Stimulated activated CD4-positive, alpha-beta T cell treated with anti-CD3 and anti-CD28 coated beads, Interleukin-1b, Interleukin-23, amount 100 ng/mL, for 4 hours (primary cell): ENCODE results near the gene TRAPPC11.
"Not testable (repeated sequence)": the region's sequence is repeated elsewhere in the genome, so short reads cannot be mapped to it uniquely, and the experiment has no call there.

Experiments used
- DNase-seq, 2 donors: peaks; one replicate each; pipeline ENCODE4 v3.0.0-alpha.2; 2020; ENCODE audit warnings: low read depth in 2 of 2

TRAPPC11 gene

DNA sequence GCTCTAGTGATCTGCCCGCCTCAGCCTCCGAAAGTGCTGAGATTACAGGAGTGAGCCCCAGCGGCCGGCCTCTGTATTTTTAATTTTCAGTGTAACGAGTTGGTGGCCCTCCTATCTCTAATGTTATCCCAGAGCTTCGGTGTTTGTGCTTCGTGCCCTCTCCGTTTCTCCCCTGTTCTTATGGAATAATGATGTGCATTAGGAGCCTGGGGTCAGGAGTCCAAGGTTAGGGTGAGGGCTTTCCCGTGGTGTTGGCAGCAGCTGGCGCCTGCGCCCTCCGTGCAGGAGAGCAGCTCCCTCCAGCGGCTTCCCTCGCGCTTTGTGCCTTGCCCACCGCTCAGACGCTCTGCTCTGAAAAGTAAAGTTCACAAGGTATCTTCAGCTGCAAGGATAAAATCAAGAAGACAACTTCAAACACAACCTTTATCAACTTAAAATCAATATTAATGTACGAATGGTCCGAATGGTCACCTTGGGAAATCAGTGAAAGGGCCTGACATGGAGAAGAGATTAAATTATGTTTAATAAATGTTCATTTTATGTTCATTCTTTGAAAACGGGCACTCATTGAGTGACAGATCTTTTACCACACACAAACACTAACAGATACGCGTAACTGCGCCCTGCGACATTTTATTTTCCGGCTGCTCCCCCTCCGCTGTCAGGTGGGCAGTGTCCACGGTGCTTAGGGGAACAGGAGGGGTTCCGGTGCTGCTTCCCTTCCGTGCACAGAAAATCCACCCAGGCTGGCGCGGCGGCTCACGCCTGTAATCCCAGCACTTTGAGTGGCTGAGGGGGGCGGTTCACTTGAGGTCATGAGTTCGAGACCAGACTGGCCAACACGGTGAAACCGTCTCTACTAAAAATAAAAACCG, 62.4 kb downstream of the TRAPPC11 start:
- DNase-seq, result peak in 1 of 2 donors; percentile 27

DNA sequence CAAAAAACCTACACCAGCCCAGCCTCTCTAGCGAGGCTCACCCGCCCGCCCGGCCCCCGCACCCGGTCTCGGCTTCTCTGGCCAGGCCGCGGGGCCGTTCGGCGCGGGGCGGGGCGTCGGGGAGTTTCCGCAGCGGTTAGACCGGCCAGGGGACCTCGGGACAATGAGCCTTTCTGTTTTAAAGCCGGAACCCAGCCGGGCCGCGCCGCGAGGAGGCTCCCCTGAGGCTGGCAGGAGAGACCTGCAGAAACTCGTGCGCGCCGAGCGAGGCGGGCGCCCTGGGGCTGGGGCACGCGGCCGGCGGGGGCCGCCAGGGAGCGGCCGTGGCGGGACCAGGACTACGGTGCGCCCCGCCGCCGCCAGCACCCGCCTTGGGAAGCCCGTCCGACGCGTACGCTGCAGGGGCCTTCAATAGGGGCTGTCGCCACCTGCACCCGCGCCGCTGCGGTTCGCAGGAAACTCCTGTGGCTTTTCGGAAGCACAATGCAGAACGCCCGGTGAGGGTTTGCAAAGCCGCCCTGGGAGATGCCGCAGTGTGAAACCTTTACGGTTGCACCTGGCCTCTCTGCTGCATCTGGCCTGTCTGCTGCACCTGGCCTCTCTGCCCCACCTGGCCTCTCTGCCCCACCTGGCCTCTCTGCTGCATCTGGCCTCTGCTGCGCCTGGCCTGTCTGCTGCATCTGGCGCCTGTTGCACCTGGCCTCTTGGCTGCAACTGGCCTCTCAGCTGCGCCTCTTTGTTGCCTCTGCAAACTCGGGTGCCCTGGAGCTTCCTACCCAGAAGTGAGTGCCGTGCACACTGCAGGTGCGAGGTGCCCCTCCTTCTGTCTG, 63.9 kb downstream of the TRAPPC11 start:
- DNase-seq, result peak in 1 of 2 donors; percentile 23

DNA sequence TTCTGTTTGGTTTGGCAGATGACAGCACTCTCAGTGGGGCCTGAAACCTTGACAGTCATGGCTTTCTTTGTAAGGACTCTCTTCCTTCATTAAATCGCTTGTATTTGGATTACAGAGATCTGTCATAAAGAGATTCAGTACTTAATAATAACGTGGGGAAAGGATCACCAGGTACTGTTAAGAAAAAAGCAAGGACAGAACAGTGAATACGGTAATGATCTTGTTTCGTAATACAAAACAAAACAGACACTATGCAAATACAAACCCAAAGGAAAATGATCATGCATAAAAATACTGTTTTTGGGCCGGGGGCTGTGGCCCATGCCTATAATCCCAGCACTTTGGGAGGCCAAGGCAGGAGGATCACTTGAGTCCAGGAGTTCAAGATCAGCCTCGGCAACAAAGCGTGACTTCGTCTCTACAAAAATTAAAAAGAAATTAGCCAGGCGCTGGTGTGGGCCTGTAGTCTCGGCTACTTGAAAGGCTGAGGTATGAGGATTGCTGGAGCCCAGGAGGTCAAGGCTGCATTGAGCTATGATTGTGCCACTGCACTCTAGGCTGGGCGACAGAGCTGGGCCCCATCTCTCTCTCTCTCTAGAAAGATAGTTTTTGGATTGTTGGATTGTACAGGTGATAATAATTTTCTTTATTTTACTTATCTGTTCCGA, 64.6 kb downstream of the TRAPPC11 start:
- DNase-seq, result no peak

DNA sequence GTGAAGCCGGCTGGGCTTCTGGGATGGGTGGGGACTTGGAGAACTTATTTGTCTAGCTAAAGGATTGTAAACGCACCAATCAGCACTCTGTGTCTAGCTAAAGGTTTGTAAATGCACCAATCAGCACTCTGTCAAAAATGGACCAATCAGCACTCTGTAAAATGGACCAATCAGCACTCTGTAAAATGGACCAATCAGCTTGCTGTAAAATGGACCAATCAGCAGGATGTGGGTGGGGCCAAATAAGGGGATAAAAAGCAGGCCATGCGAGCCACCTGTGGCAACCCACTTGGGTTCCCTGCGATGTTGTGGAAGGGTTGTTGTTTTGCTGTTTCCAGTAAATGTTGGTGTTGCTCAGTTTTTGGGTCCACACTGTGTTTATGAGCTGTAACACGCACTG, 66.5 kb downstream of the TRAPPC11 start:
- DNase-seq, result not testable (repeated sequence)

DNA sequence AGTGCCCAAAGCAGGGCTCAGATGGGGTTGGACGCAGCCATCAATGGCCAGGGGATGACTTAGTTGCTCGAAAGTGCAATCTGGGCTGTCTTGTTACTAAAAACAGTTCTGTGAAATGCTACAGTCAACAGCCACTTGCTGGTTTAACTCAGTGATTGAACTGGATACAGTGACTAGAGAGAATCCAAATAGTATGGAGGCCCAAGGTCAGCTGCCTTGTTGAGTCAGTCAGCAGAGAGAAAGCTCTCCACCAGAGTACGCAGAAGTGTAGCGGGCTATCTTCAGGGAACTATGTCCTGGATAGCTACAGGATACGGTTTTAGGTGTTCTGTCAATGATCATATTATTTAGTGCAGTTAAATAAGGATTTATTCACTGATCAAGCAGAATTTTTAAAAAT, 68.4 kb downstream of the TRAPPC11 start:
- DNase-seq, result no peak

DNA sequence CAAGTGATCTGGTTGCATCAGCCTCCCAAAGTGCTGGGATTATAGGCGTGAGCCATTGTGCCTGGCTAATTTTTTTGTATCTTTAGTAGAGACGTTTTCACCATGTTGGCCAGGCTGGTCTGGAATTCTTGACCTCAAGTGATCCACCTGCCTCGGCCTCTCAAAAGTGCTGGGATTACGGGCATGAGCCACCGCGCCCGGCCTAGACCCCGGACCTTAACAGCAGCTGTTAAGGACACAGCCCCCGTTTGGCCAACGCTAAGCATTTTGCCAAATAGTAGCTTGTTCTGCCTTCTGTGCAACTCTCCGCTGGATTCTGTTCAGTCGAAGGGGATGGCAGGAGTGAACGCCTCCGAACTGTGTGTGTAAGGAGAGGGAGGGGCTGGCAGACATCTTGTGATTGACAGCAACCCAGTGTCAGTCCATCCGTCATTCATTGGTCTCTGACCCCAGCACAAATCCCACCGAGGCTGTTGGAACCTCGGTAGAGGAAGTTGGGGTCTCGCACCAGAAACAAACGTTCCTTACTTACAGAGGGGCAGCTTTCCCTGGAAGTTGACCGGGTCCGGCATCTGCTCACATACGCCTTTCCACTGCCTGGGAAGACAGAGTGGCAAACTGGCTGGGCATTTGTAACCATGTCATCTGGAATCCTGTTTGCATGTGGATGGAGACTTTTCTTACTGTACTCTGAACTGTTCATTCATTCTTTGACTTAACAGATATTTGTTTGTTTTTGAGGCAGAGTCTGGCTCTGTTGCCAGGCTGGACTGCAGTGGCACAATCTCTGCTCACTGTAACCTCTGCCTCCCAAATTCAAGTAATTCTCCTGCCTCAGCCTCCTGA, 69.4 kb downstream of the TRAPPC11 start:
- DNase-seq, result no peak

DNA sequence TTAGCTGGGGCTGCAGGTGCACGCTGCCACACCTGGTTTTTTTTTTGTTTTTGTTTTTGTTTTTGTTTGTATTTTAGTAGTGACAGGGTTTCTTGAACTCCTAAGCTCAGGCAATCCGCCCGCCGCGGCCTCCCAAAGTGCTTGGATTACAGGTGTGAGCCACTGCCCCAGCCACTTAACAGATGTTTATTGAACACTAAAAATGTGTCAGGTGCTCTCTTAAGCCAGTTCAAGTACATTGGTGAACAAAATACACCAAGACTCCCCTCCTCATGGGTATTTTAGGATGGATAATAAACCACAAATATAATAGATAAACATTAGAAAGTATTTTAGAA, 69.9 kb downstream of the TRAPPC11 start:
- DNase-seq, result no peak

DNA sequence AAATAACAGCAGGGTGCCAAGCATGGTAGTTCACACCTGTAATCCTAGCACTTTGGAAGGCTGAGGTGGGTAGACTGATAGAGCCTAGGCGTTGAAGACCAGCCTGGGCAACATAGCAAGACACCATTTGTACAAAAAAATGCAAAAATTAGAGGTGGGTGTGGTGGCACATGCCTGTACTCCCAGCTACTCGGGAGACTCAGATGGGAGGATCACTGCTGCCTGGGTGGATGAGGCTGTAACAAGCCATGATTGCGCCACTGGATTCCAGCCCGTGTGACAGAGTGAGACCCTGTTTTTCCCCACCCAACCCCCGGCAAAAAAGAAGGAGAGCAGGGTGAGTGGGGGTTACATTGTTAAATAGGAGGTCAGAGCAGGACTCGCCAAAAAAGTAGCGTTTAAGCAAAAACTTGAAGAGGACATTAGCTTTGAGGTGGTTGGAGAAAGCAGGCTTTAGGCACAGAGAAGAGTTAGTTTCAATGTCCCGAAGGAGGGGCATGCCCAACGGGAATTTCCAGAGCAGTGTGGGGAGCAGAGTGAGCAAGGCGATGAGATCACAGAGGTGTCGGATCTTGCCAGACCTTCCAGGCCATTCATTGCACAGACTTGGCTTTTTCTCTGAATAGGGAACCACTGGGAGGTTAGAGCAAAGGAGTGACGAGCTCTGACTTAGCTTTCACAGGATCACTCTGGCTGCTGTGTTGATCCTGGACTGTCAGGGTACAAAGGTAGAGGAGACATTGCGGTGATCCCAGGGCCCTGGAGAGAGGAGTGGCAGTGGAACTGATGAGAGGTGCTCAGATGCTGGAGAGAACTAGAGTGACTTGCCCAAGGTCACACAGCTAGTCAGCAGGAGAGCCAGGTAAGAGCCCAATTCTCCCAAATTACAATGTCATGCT, 70.6 kb downstream of the TRAPPC11 start:
- DNase-seq, result no peak

DNA sequence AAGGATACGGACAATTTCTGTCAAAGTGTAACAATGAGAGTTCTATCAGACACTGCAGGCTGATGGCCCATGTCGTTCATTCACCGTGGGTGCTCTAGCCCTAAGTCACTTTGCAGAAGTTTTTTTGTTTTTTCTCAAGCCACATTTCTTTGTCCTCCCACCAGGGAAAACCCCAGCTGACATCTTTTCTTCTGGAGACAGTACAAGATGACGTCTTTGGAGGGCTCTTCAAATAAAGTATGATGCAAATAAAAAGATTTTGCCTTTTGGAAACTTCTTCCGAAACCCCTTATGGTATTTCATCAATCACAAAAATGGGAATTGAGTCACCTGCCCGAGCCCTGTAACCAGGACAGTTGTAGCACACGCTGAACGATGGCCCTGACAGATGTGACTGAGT, 73.2 kb downstream of the TRAPPC11 start:
- no peak for DNase-seq

DNA sequence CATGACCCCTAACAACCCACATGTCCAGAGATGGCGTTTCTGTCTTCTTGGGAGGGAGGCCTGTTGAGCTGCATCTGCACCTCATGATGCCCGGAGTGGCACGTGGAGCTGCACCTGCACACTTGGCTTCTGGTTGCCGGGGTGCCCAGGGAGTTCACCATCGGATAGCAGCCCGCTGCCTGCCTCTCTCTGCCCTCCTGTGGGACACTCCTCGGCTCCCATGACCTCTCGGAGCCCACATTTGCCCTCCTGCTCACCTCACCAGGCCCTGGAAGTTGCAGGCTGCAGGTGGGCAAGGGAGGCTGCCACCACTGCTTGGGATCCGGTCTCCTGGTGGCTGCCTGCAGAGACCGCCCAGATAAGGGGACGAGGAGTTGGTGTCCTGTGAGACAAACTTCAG, 74.1 kb downstream of the TRAPPC11 start:
- no peak for DNase-seq

DNA sequence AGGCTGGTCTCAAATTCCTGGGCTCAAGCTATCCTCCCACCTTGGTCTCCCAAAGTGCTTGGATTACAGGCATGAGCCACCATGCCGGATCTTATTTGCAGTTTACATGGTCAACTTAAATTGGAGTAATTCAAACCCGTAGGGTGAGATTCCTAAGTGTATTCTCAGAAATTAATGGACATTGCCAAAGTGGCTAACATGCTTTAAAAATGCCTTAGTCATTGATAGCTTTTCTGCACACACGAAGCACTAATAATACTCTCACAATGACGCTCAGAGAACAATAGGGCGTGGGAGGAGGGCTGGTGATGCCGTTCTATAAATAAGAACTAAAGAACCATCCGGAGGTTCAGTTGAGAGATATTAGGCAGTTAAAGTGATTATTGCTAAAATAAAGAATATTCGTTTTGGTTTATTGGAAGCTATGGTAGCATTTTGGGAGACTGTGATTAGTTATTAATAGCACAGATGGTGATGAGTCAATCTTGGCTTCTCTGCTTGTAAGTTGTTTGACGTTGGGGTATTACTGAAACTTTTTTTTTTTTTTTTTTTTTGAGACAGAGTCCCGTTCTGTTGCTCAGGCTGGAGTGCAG, 79.1 kb downstream of the TRAPPC11 start:
- no peak for DNase-seq

DNA sequence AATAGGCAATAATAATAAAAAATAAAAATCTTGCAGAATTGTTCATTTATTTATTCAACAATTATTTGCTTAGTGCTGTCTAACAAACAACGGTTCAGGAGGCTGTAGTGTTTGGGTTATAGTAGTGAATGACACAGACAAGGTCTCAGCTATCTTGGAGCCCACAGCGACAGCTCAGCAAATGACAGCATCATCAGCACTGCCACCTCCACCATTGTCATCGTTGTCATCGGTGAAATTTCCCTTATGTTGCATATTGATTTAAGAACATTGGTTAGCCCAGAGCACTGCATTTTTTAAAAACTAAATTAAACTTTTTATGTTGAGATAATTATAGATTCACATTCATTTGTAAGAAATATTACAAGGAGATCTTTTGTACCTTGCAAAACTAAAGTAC, 79.9 kb downstream of the TRAPPC11 start:
- DNase-seq, result no peak

DNA sequence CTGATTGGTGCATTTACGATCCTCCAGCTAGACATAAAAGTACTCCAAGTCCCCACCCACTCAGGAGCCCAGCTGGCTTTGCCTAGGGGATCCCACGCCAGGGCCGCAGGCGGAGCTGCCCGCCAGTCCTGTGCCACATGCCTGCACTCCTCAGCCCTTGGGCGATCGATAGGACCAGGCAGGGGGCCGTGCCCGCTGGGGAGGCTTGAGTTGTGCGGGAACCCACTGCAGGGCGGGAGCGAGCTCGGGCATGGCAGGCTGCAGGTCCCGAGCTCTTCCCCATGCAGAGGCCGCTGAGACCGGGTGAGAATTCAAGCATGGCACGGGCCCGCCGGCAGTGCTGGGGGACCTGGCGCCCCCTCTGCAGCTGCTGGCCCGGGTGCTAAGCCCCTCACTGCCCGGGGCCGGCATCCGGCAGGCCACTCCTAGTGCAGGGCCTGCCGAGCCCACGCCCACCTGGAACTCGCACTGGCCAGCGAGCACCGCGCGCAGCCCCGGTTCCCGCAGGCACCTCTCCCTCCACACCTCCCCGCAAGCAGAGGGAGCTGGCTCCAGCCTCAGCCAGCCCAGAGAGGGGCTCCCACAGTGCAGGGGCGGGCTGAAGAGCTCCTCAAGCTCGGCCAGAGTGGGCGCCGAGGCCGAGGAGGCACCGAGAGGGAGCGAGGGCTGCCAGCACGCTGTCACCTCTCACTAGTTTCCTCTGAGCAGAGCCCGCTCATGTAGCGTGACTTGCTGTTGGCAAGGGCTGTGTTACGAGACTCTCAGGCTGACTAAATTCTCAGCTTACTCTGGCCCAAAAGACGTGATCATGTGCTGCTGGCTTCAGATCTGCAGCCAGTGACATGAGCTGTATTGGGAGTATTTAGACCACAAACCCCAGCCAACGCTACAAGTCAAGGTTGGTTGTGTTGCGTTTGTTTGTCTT, 87.5 kb downstream of the TRAPPC11 start:
- no peak for DNase-seq

DNA sequence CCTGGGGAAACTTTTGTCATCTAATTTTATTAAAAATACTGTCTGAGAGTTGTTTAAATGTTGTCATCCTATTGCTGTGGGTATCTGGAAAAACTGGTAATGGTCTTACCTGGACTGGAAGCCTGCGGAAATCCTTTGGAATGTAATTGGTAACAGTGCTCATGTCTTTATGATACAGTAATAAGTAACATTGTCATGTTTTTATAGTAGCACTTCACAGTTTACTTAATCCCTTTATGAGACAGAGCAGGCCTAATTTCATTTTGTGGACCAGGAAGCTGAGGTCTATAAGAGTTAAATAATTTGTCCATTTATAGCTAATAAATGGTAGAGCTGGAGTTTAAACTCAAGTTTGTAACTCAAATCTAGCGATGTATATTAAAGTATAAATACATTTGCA, 88.3 kb downstream of the TRAPPC11 start:
- DNase-seq, result no peak

DNA sequence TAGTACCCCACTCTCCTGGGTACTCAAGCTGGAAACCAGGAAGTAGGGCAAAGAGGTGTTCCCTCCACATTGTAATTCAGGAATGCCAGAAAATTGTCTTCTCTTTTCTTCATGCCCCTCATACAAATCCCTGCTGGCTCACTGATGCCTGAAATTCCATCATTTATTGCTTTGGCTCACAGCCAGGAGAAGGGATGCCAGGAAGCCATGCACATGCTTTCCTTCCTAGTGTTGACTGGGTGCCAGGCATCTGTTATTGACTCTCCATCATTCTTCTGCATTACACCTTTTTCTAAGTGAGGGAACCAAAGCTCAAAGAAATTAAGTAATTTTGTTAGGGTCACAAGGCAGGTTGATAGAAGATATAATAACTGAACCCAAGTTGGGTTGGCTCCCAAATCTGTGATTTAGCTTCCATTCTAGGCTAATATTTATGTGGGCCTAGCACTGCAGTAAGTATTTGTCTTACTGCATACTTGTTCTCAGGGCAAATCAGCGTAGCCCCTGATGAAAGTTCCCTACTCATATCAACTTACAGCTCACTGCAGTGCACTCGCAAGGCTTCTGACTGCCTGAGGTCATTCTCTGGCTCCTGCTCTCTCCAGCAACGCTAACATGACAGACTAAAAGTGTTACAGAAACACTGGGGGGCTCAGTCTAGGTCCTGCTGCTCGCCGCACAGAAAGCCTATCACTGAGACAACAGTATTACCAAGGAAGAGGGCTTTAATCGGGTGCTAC, 89.0 kb downstream of the TRAPPC11 start:
- DNase-seq, result no peak

DNA sequence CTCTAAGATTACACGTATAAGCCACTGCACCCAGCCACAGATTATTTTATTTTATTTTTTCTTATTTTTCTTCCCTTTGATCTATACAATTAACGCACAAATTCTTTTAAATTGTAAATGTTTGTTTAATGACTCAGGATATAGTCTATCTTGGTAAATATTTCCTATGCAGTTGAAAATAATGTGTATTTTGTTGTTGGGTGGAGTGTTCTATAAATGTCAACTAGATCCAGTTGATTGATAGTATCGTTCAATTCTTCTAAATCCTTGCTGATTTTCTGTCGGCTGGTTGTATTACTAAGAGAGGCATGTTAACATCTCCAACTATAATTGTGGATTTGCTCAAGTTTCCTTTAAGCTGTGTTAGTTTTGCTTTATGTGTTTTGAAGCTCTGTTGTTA, 92.0 kb downstream of the TRAPPC11 start:
- DNase-seq, result no peak

DNA sequence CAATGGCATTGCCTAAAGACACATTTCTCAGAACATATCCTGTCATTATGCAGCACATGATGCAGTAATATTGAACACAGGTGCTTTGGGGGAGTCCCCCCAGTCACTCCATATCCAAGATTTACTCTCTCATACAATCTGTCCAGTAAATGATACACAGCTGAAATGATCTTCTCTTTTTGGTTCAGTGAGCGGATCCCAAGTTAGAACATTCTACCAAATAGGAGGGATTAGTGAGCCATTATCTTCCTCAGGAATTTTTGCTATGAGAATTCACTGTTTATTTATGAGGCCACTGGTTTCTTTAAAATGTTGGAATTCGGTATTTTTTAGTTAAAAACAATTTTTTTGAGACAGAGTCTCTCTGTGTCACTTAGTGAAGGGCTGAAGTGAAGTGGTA, 96.5 kb downstream of the TRAPPC11 start:
- DNase-seq, result no peak

DNA sequence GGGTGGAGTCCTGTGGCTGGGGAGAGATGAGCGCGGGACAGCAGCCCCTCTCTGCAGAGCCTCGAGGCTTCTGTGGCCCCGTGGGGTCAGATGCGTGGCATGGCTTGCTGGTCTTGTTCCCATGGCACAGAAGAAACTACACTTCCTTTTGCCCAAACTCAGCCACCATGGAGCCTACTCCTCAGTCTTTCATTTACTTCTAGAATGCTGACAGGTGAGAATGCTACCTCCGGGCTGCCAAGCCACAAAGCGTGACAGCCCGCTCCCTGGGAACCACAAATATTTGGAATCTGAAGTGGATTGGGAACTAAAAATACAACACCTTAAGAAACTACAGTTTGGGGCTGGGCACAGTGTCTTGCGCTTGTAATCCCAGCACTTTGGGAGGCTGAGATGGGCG, 98.0 kb downstream of the TRAPPC11 start:
- no peak for DNase-seq
